ENCODE data around the gene CNTNAP2.

CNTNAP2 gene

DNA sequence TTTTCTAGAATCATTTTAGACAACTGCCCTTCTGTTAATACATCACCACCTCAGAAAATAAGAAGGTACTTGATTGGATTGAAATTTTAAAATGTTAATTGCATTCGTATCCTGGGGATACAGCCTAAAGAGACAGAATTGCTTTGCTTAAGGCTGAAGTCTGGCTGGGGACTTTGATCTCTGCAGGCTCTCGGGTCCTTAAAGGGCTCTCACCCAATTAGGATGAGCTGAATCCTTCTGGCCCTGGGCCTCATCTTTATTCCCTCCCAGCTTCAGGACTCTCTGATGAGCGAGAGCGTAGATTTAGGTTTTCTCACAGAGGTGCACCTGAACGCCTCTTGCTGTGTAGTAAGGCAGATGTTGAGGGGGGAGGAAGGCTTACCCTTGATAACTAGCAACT lies 1998.7 kb downstream of the CNTNAP2 start:
- no peak overlapping the region for H2BK5ac ChIP-seq (ENCODE audit: low read depth, low read length, poor library complexity)
- no CpG with 5 or more reads among the region's 5 CpGs for WGBS (ENCODE audit: extremely low coverage, insufficient coverage, insufficient read length)
- H3K4me3 ChIP-seq (ENCODE audit: low read depth, low read length) = no peak overlapping the region
- H3K14ac ChIP-seq (ENCODE audit: low read length) = no peak overlapping the region
- no peaks in the 10 kb centered on the region for H3K79me1 ChIP-seq (ENCODE audit: low read length)
- H3K36me3 ChIP-seq (ENCODE audit: control insufficient read depth in 1 of 2, insufficient read depth in 2 of 2, low read length in 2 of 2) = no peaks in the 10 kb centered on the region
- H4K91ac ChIP-seq (ENCODE audit: low read depth, low read length) = no peak overlapping the region
- H3K9me3 ChIP-seq (ENCODE audit: insufficient read depth, low read depth, low read length) = no peaks in the 10 kb centered on the region
- no peak overlapping the region for H3K9ac ChIP-seq (ENCODE audit: low read length)
- no peak overlapping the region for H3K23ac ChIP-seq (ENCODE audit: low read length)
- H2AK5ac ChIP-seq (ENCODE audit: low read length) = no peak overlapping the region
- no peak overlapping the region for H4K12ac ChIP-seq (ENCODE audit: low read depth, low read length)
- no peak overlapping the region for H3K4me2 ChIP-seq (ENCODE audit: low read length)
- no peak overlapping the region for H3K4ac ChIP-seq (ENCODE audit: low read depth, low read length)
- no peak overlapping the region for H4K8ac ChIP-seq (ENCODE audit: low read depth, low read length)
- H2BK12ac ChIP-seq (ENCODE audit: low read length) = no peak overlapping the region
- H3K18ac ChIP-seq (ENCODE audit: low read length) = no peak overlapping the region
- no peak overlapping the region for H3K27ac ChIP-seq (ENCODE audit: low read depth, low read length)
- DNase-seq = no peak
- peaks cover 2 to 3% of the 10 kb centered on the region in 2 experiments for H3K4me1 ChIP-seq (ENCODE audit: control insufficient read depth in 1 of 2, insufficient read depth in 2 of 2, low read length in 2 of 2)
- H2AFZ ChIP-seq (ENCODE audit: insufficient read depth, low read length, poor library complexity) = no peak overlapping the region
- no peaks in the 10 kb centered on the region for H3K79me2 ChIP-seq (ENCODE audit: control insufficient read depth, insufficient read depth, low read length, poor library complexity)
- H2BK120ac ChIP-seq (ENCODE audit: insufficient read depth, low read length, poor library complexity) = no peak overlapping the region
- no peaks in the 10 kb centered on the region for H3K27me3 ChIP-seq (ENCODE audit: insufficient read depth, low read length)

DNA sequence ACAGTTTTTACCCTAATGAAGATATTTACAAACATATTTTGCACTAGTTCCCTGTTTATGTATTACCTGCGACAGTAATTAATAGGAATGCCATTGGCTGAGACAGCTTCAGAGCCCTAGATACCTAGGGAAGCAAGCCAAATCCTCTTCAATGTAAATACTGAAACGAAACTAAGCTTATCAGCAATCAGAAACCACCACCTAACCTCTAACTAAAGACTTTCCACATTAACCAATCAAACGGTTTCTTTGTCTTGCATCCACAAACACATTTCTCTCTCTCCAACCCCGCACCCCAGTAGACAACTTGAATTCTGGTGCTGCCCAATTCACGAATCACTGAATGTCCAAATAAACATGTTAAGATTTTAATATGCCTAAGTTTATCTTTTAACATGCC lies 1999.6 kb downstream of the CNTNAP2 start:
- H2AK5ac ChIP-seq (ENCODE audit: low read length) = no peak overlapping the region
- peaks cover 2 to 3% of the 10 kb centered on the region in 2 experiments for H3K4me1 ChIP-seq (ENCODE audit: control insufficient read depth in 1 of 2, insufficient read depth in 2 of 2, low read length in 2 of 2)
- H4K12ac ChIP-seq (ENCODE audit: low read depth, low read length) = no peak overlapping the region
- H3K27me3 ChIP-seq (ENCODE audit: insufficient read depth, low read length) = no peaks in the 10 kb centered on the region
- no peak overlapping the region for H3K27ac ChIP-seq (ENCODE audit: low read depth, low read length)
- H4K91ac ChIP-seq (ENCODE audit: low read depth, low read length) = no peak overlapping the region
- no peak overlapping the region for H3K4ac ChIP-seq (ENCODE audit: low read depth, low read length)
- no peak overlapping the region for H3K9ac ChIP-seq (ENCODE audit: low read length)
- H3K4me3 ChIP-seq (ENCODE audit: low read depth, low read length) = no peak overlapping the region
- H3K14ac ChIP-seq (ENCODE audit: low read length) = no peak overlapping the region
- no peak for DNase-seq
- no peaks in the 10 kb centered on the region for H3K36me3 ChIP-seq (ENCODE audit: control insufficient read depth in 1 of 2, insufficient read depth in 2 of 2, low read length in 2 of 2)
- H2AFZ ChIP-seq (ENCODE audit: insufficient read depth, low read length, poor library complexity) = no peak overlapping the region
- no peak overlapping the region for H3K18ac ChIP-seq (ENCODE audit: low read length)
- H3K79me1 ChIP-seq (ENCODE audit: low read length) = no peaks in the 10 kb centered on the region
- no peaks in the 10 kb centered on the region for H3K79me2 ChIP-seq (ENCODE audit: control insufficient read depth, insufficient read depth, low read length, poor library complexity)
- H3K23ac ChIP-seq (ENCODE audit: low read length) = no peak overlapping the region
- H4K8ac ChIP-seq (ENCODE audit: low read depth, low read length) = no peak overlapping the region
- no peak overlapping the region for H2BK12ac ChIP-seq (ENCODE audit: low read length)
- H2BK5ac ChIP-seq (ENCODE audit: low read depth, low read length, poor library complexity) = no peak overlapping the region
- H2BK120ac ChIP-seq (ENCODE audit: insufficient read depth, low read length, poor library complexity) = no peak overlapping the region
- H3K9me3 ChIP-seq (ENCODE audit: insufficient read depth, low read depth, low read length) = no peaks in the 10 kb centered on the region
- WGBS (ENCODE audit: extremely low coverage, insufficient coverage, insufficient read length) = no CpG with 5 or more reads among the region's 5 CpGs
- no peak overlapping the region for H3K4me2 ChIP-seq (ENCODE audit: low read length)

DNA sequence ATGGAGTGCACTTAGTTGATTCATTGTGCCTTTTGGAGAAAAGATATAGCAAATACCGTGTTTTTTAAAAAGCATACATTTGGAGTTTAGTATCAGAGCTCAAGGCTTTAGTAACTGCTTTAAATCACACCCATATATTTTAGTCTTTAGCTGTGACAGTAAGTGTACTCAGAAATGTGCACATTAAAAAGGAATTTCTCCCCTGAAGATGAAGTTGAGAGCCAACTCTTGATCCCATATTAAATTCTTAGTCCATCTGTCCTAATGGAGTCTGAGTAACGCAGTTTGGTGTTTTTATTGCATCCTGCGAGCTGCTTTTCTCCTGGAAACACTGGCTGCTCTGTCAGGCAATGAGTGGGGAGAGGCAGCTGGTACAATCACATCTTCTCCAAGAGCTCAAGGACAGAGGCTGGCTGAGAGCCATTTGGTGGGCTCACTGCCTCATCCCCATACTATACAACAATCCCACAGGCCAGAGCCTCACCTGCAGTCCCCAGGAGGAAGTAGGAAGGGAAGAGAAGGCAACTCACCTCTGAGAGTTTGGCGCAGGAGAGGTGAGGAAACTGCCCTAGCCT lies 2000.3 kb downstream of the CNTNAP2 start:
- Histone ChIP-seq H4K8ac (ENCODE audit: low read depth, low read length) (no peak overlapping the region), H3K27me3 (ENCODE audit: insufficient read depth, low read length) (no peaks in the 10 kb centered on the region), H2AFZ (ENCODE audit: insufficient read depth, low read length, poor library complexity) (no peak overlapping the region), H2BK120ac (ENCODE audit: insufficient read depth, low read length, poor library complexity) (no peak overlapping the region), H3K14ac (ENCODE audit: low read length) (no peak overlapping the region), H3K4me3 (ENCODE audit: low read depth, low read length) (no peak overlapping the region), H3K23ac (ENCODE audit: low read length) (no peak overlapping the region), H3K4me1 (ENCODE audit: control insufficient read depth in 1 of 2, insufficient read depth in 2 of 2, low read length in 2 of 2) (peaks cover under 1 to 2% of the 10 kb centered on the region in 2 experiments), H3K79me2 (ENCODE audit: control insufficient read depth, insufficient read depth, low read length, poor library complexity) (no peaks in the 10 kb centered on the region), H3K79me1 (ENCODE audit: low read length) (no peaks in the 10 kb centered on the region), H4K12ac (ENCODE audit: low read depth, low read length) (no peak overlapping the region), H3K18ac (ENCODE audit: low read length) (no peak overlapping the region), H3K9me3 (ENCODE audit: insufficient read depth, low read depth, low read length) (no peaks in the 10 kb centered on the region), H2AK5ac (ENCODE audit: low read length) (no peak overlapping the region), H2BK12ac (ENCODE audit: low read length) (no peak overlapping the region), H3K4me2 (ENCODE audit: low read length) (no peak overlapping the region), H4K91ac (ENCODE audit: low read depth, low read length) (no peak overlapping the region), H2BK5ac (ENCODE audit: low read depth, low read length, poor library complexity) (no peak overlapping the region), H3K9ac (ENCODE audit: low read length) (no peak overlapping the region), H3K27ac (ENCODE audit: low read depth, low read length) (no peak overlapping the region), H3K4ac (ENCODE audit: low read depth, low read length) (no peak overlapping the region), H3K36me3 (ENCODE audit: control insufficient read depth in 1 of 2, insufficient read depth in 2 of 2, low read length in 2 of 2) (no peaks in the 10 kb centered on the region)
- no peak for DNase-seq
- no CpG with 5 or more reads among the region's 4 CpGs for WGBS (ENCODE audit: extremely low coverage, insufficient coverage, insufficient read length)

DNA sequence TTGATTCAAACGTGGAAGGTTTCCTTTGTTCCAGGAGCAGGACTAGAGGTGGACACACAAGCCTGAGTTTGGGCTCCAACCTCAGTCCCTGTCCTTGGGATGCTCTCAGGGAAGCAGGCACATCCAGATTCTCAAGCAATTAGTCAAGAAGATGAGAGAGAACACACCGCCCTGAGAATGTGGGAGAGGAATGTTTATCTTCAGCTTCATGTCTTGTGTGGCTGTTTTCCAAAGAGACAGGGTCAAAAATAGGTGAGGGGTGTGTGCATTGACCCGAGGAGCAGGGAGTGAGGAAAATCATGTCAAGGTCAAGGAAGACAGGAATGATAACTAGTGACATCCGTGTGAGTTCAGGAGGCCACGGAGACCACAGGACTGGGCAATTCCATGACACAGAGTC lies 2001.8 kb downstream of the CNTNAP2 start:
- Histone ChIP-seq H4K91ac (ENCODE audit: low read depth, low read length) (no peak overlapping the region), H3K79me2 (ENCODE audit: control insufficient read depth, insufficient read depth, low read length, poor library complexity) (no peaks in the 10 kb centered on the region), H2BK12ac (ENCODE audit: low read length) (no peak overlapping the region)

More for the DNA sequence above, 2001.8 kb downstream of the CNTNAP2 start:
- no peak overlapping the region for H3K9ac ChIP-seq (ENCODE audit: low read length)
- no peaks in the 10 kb centered on the region for H3K27me3 ChIP-seq (ENCODE audit: insufficient read depth, low read length)
- no peak overlapping the region for H3K4ac ChIP-seq (ENCODE audit: low read depth, low read length)
- H3K9me3 ChIP-seq (ENCODE audit: insufficient read depth, low read depth, low read length) = no peaks in the 10 kb centered on the region
- no peak overlapping the region for H3K4me2 ChIP-seq (ENCODE audit: low read length)
- no peak overlapping the region for H2AK5ac ChIP-seq (ENCODE audit: low read length)
- H3K36me3 ChIP-seq (ENCODE audit: control insufficient read depth in 1 of 2, insufficient read depth in 2 of 2, low read length in 2 of 2) = no peaks in the 10 kb centered on the region
- H4K12ac ChIP-seq (ENCODE audit: low read depth, low read length) = no peak overlapping the region
- no peak overlapping the region for H2BK5ac ChIP-seq (ENCODE audit: low read depth, low read length, poor library complexity)
- H3K79me1 ChIP-seq (ENCODE audit: low read length) = no peaks in the 10 kb centered on the region
- H3K27ac ChIP-seq (ENCODE audit: low read depth, low read length) = no peak overlapping the region
- no peak overlapping the region for H2AFZ ChIP-seq (ENCODE audit: insufficient read depth, low read length, poor library complexity)
- no peak overlapping the region for H4K8ac ChIP-seq (ENCODE audit: low read depth, low read length)
- no peak overlapping the region for H3K23ac ChIP-seq (ENCODE audit: low read length)
- no CpG with 5 or more reads among the region's 5 CpGs for WGBS (ENCODE audit: extremely low coverage, insufficient coverage, insufficient read length)
- peaks cover 0 to 2% of the 10 kb centered on the region in 2 experiments for H3K4me1 ChIP-seq (ENCODE audit: control insufficient read depth in 1 of 2, insufficient read depth in 2 of 2, low read length in 2 of 2)
- no peak overlapping the region for H3K18ac ChIP-seq (ENCODE audit: low read length)
- peak in 1 of 2 donors; percentile 5 for DNase-seq
- no peak overlapping the region for H3K4me3 ChIP-seq (ENCODE audit: low read depth, low read length)
- H3K14ac ChIP-seq (ENCODE audit: low read length) = no peak overlapping the region
- no peak overlapping the region for H2BK120ac ChIP-seq (ENCODE audit: insufficient read depth, low read length, poor library complexity)
